ENCODE measurements around the gene OR52K1.

The OR52K1 gene

DNA sequence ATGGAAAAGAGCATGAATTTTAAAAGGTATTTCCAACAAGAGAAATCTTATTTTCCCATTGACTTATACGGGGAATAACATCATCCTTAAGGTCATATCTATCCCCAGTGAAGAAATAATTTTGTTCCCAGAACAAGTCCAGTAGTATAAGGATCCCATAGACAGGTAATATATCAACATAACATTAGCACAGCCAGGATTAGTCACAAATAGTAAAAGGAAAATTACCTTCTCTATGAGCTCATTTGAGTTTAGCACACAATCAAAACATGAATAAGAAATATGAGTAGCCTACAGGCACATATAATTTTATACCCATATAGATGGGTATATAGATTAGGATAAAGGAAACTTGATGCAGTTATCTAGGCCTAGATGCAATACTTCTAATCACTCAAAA lies 2.8 kb upstream of the OR52K1 start:
- H3K79me1 ChIP-seq (replicated peaks; ENCODE audit: low read length, poor library complexity, severe bottlenecking) = no peaks in the 10 kb centered on the region
- no peaks in the 10 kb centered on the region for H3K4me1 ChIP-seq (ENCODE audit: control insufficient read depth, insufficient read depth, low read depth, low read length)
- no CpG with 5 or more reads among the region's 1 CpG for WGBS
- no peak overlapping the region for H3K18ac ChIP-seq (ENCODE audit: low read depth in 1 of 2, low read length in 2 of 2)
- H4K91ac ChIP-seq (ENCODE audit: low read length) = no peak overlapping the region
- DNase-seq = no peak
- no peak overlapping the region for H2BK120ac ChIP-seq (ENCODE audit: low read depth, low read length)
- H3K4me3 ChIP-seq (ENCODE audit: insufficient read depth in 1 of 2, low read depth in 1 of 2, low read length in 2 of 2) = no peak overlapping the region
- no peak overlapping the region for H3K14ac ChIP-seq (ENCODE audit: low read length in 2 of 2)
- H2BK15ac ChIP-seq (ENCODE audit: low read depth, poor library complexity, severe bottlenecking) = no peak overlapping the region
- H2BK5ac ChIP-seq (ENCODE audit: low read depth, low read length, poor library complexity, severe bottlenecking) = no peak overlapping the region
- no peak overlapping the region for H3K9ac ChIP-seq (ENCODE audit: low read length)
- no peak overlapping the region for H4K8ac ChIP-seq (ENCODE audit: low read length)
- no peak overlapping the region for H3K4me2 ChIP-seq (ENCODE audit: low read length, poor library complexity, severe bottlenecking)
- no peak overlapping the region for H3K4ac ChIP-seq (ENCODE audit: low read depth in 1 of 2, low read length in 2 of 2)
- H3K9me3 ChIP-seq (ENCODE audit: control insufficient read depth, low read length) = no peaks in the 10 kb centered on the region
- H3K36me3 ChIP-seq (ENCODE audit: control insufficient read depth in 1 of 2, insufficient read depth in 2 of 2, low read depth in 1 of 2, low read length in 2 of 2) = no peaks in the 10 kb centered on the region
- H2AK5ac ChIP-seq (ENCODE audit: low read length, severe bottlenecking) = no peak overlapping the region
- H3K23ac ChIP-seq (ENCODE audit: low read length in 2 of 2) = no peak overlapping the region
- no peak overlapping the region for H2BK12ac ChIP-seq (ENCODE audit: low read length in 2 of 2)
- H2AFZ ChIP-seq (ENCODE audit: low read depth, low read length) = no peak overlapping the region
- H3K27me3 ChIP-seq (ENCODE audit: control insufficient read depth in 1 of 2, insufficient read depth in 1 of 2, low read length in 2 of 2) = peaks cover 0 to 3% of the 10 kb centered on the region in 2 experiments
- no peak overlapping the region for H3K27ac ChIP-seq (ENCODE audit: low read length, poor library complexity, severe bottlenecking)

DNA sequence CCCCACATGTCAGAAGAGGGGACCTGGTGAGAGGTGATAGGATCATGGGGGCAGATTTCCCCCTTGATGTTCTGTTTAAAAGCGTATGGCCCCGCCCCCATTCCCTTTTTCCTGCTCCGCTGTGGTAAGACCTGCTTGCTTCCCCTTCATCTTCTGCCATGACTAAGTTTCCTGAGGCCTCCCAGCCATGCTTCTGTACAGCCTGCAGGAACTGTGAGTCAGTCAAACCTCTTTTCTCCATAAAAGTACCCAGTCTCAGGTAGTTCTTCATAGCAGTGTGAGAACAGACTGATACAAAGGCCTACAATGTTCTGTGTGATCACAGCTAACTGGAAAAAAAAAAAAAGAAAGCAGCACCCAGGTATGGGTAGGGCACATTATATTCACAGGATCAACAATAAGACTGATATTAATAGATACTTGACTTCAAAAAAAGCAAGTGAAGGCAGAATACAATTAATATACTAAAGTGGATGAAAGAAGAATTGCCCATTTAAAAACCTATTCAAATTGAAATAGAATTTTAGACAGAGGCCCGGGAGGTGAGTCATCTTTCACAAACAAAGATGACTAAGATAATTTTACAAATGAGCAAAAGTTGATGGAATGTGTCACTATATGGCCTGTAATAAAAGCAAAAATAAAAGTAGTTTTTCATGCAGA lies 1.7 kb upstream of the OR52K1 start:
- H3K4me3 ChIP-seq (ENCODE audit: insufficient read depth in 1 of 2, low read depth in 1 of 2, low read length in 2 of 2) = no peak overlapping the region
- H2BK12ac ChIP-seq (ENCODE audit: low read length in 2 of 2) = no peak overlapping the region
- no peak overlapping the region for H4K8ac ChIP-seq (ENCODE audit: low read length)

DNA sequence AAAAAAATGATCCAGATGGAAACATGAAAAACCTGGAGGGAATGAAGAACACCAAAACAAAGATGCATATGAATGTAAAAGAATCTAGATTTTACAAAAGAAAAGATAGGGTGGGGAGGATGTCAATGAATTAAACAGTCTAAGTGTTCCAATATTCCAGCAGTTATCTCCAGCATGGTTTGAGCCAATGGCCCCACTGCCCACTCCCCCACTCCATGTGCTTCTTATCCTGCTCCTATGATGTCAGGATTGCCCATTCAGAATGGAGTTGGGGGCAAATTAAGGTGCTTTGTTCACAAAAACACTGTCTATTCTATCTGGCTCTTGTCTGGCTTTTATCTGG lies 1.2 kb upstream of the OR52K1 start:
- Histone ChIP-seq H3K4me3 (ENCODE audit: insufficient read depth in 1 of 2, low read depth in 1 of 2, low read length in 2 of 2) (no peak overlapping the region), H3K36me3 (ENCODE audit: control insufficient read depth in 1 of 2, insufficient read depth in 2 of 2, low read depth in 1 of 2, low read length in 2 of 2) (no peaks in the 10 kb centered on the region)

More for the DNA sequence above, 1.7 kb upstream of the OR52K1 start:
- Histone ChIP-seq H3K9ac (ENCODE audit: low read length) (no peak overlapping the region), H3K18ac (ENCODE audit: low read depth in 1 of 2, low read length in 2 of 2) (no peak overlapping the region), H2AK5ac (ENCODE audit: low read length, severe bottlenecking) (no peak overlapping the region), H3K4me2 (ENCODE audit: low read length, poor library complexity, severe bottlenecking) (no peak overlapping the region), H3K9me3 (ENCODE audit: control insufficient read depth, low read length) (no peaks in the 10 kb centered on the region), H3K4me1 (ENCODE audit: control insufficient read depth, insufficient read depth, low read depth, low read length) (no peaks in the 10 kb centered on the region), H4K91ac (ENCODE audit: low read length) (no peak overlapping the region), H3K36me3 (ENCODE audit: control insufficient read depth in 1 of 2, insufficient read depth in 2 of 2, low read depth in 1 of 2, low read length in 2 of 2) (no peaks in the 10 kb centered on the region), H3K27me3 (ENCODE audit: control insufficient read depth in 1 of 2, insufficient read depth in 1 of 2, low read length in 2 of 2) (peaks cover 0 to 3% of the 10 kb centered on the region in 2 experiments), H3K4ac (ENCODE audit: low read depth in 1 of 2, low read length in 2 of 2) (no peak overlapping the region), H2AFZ (ENCODE audit: low read depth, low read length) (no peak overlapping the region), H3K23ac (ENCODE audit: low read length in 2 of 2) (no peak overlapping the region), H3K79me1 (replicated peaks; ENCODE audit: low read length, poor library complexity, severe bottlenecking) (no peaks in the 10 kb centered on the region), H3K27ac (ENCODE audit: low read length, poor library complexity, severe bottlenecking) (no peak overlapping the region), H2BK15ac (ENCODE audit: low read depth, poor library complexity, severe bottlenecking) (no peak overlapping the region), H2BK5ac (ENCODE audit: low read depth, low read length, poor library complexity, severe bottlenecking) (no peak overlapping the region), H2BK120ac (ENCODE audit: low read depth, low read length) (no peak overlapping the region), H3K14ac (ENCODE audit: low read length in 2 of 2) (no peak overlapping the region)
- 73% methylated on average over 3 of the region's 4 CpGs for WGBS
- no peak for DNase-seq

DNA sequence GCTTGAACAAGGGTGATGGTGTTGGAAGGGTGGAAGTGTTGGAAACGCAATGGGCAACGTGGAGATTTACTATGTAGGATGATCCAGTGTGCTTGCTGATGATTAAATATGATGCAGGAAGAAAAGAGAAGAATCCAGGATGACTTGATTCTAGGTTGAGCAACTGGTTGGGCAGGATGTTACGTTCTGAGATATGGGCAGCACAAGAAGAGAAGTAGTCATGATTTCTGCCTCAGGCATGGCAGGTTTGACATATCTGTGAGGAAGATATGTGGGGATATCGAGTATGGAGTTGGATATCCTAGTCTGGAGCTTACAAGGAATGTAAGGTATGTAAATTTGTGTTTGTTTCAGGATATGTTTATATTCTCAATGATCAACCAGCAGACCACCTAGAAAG lies 1.9 kb downstream of the OR52K1 start:
- 51% methylated on average over 4 of the region's 4 CpGs for WGBS
- DNase-seq = no peak

More for the DNA sequence above, 1.2 kb upstream of the OR52K1 start:
- Histone ChIP-seq H3K4ac (ENCODE audit: low read depth in 1 of 2, low read length in 2 of 2) (no peak overlapping the region), H3K18ac (ENCODE audit: low read depth in 1 of 2, low read length in 2 of 2) (no peak overlapping the region), H2BK5ac (ENCODE audit: low read depth, low read length, poor library complexity, severe bottlenecking) (no peak overlapping the region), H3K79me1 (replicated peaks; ENCODE audit: low read length, poor library complexity, severe bottlenecking) (no peaks in the 10 kb centered on the region), H3K4me2 (ENCODE audit: low read length, poor library complexity, severe bottlenecking) (no peak overlapping the region), H3K27ac (ENCODE audit: low read length, poor library complexity, severe bottlenecking) (no peak overlapping the region), H3K14ac (ENCODE audit: low read length in 2 of 2) (no peak overlapping the region), H2BK120ac (ENCODE audit: low read depth, low read length) (no peak overlapping the region), H4K91ac (ENCODE audit: low read length) (no peak overlapping the region), H2AFZ (ENCODE audit: low read depth, low read length) (no peak overlapping the region), H3K23ac (ENCODE audit: low read length in 2 of 2) (no peak overlapping the region), H3K9ac (ENCODE audit: low read length) (no peak overlapping the region), H2AK5ac (ENCODE audit: low read length, severe bottlenecking) (no peak overlapping the region), H2BK15ac (ENCODE audit: low read depth, poor library complexity, severe bottlenecking) (no peak overlapping the region), H2BK12ac (ENCODE audit: low read length in 2 of 2) (no peak overlapping the region), H4K8ac (ENCODE audit: low read length) (no peak overlapping the region), H3K27me3 (ENCODE audit: control insufficient read depth in 1 of 2, insufficient read depth in 1 of 2, low read length in 2 of 2) (peaks cover 3 to 4% of the 10 kb centered on the region in 2 experiments), H3K9me3 (ENCODE audit: control insufficient read depth, low read length) (no peaks in the 10 kb centered on the region), H3K4me1 (ENCODE audit: control insufficient read depth, insufficient read depth, low read depth, low read length) (no peaks in the 10 kb centered on the region)
- no peak for DNase-seq

More for the DNA sequence above, 1.9 kb downstream of the OR52K1 start:
- Histone ChIP-seq H3K23ac (ENCODE audit: low read length in 2 of 2) (no peak overlapping the region), H2AFZ (ENCODE audit: low read depth, low read length) (no peak overlapping the region), H3K27me3 (ENCODE audit: control insufficient read depth in 1 of 2, insufficient read depth in 1 of 2, low read length in 2 of 2) (peaks cover 0 to 8% of the 10 kb centered on the region in 2 experiments), H3K18ac (ENCODE audit: low read depth in 1 of 2, low read length in 2 of 2) (no peak overlapping the region), H4K91ac (ENCODE audit: low read length) (no peak overlapping the region), H3K9ac (ENCODE audit: low read length) (no peak overlapping the region), H3K27ac (ENCODE audit: low read length, poor library complexity, severe bottlenecking) (no peak overlapping the region), H3K4me3 (ENCODE audit: insufficient read depth in 1 of 2, low read depth in 1 of 2, low read length in 2 of 2) (no peak overlapping the region), H3K4ac (ENCODE audit: low read depth in 1 of 2, low read length in 2 of 2) (no peak overlapping the region), H2BK120ac (ENCODE audit: low read depth, low read length) (no peak overlapping the region), H3K79me1 (replicated peaks; ENCODE audit: low read length, poor library complexity, severe bottlenecking) (no peaks in the 10 kb centered on the region), H2AK5ac (ENCODE audit: low read length, severe bottlenecking) (no peak overlapping the region), H3K9me3 (ENCODE audit: control insufficient read depth, low read length) (no peaks in the 10 kb centered on the region), H3K4me2 (ENCODE audit: low read length, poor library complexity, severe bottlenecking) (no peak overlapping the region), H4K8ac (ENCODE audit: low read length) (no peak overlapping the region), H2BK5ac (ENCODE audit: low read depth, low read length, poor library complexity, severe bottlenecking) (no peak overlapping the region), H2BK15ac (ENCODE audit: low read depth, poor library complexity, severe bottlenecking) (no peak overlapping the region), H3K36me3 (ENCODE audit: control insufficient read depth in 1 of 2, insufficient read depth in 2 of 2, low read depth in 1 of 2, low read length in 2 of 2) (no peaks in the 10 kb centered on the region), H2BK12ac (ENCODE audit: low read length in 2 of 2) (no peak overlapping the region), H3K4me1 (ENCODE audit: control insufficient read depth, insufficient read depth, low read depth, low read length) (no peaks in the 10 kb centered on the region), H3K14ac (ENCODE audit: low read length in 2 of 2) (no peak overlapping the region)
